Measurements from ENCODE around the gene PLN.

The PLN gene

DNA sequence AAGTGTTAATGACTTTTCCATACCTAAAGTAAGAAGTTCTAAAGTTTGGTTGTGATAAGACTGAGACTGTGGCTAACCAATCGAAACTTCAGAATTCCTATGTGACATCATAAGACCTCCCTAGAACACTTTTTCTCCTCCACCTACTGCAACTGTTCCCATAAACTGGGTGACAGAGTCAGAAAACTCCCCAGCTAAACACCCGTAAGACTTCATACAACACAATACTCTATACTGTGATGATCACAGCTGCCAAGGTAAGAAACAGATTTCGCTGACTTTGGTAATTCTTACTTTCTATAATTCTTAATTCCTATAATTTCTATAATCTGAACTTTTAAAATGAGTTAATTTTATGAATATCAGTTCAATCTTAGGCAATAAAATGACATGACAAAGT, at the start of gene PLN:
Gene PLN (plus strand): TSS at position 161 of the 400 bp plus-strand sequence. CDS start 10,626 bp downstream, outside the sequence.
- no peak for DNase-seq (ENCODE audit: low read depth)

- no peak for DNase-seq (ENCODE audit: low read depth)
Observed at GRCh38 chr6:118500130-118501015, 47.7 kb upstream of the PLN start.

DNA sequence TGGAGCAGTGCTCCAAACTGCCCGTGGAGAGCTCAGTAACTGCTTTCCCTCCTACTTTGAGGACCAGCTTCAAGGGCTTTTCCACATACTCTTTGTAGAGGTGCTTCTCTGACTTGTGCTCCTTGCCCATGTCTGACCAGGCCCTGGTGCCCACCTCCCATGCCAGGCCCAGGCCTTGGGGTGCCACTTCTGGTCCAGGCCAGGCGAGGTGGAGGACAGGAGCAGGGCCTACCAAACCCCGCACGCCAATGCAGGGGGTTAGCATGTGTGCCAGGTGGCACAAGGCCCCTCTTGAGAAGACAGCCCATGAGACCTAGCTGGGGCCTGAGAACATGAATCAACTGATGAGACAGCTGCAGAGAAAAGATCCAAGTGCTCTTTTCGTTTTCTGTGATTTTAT, 47.0 kb upstream of the PLN start:
- no peak for DNase-seq (ENCODE audit: low read depth)

DNA sequence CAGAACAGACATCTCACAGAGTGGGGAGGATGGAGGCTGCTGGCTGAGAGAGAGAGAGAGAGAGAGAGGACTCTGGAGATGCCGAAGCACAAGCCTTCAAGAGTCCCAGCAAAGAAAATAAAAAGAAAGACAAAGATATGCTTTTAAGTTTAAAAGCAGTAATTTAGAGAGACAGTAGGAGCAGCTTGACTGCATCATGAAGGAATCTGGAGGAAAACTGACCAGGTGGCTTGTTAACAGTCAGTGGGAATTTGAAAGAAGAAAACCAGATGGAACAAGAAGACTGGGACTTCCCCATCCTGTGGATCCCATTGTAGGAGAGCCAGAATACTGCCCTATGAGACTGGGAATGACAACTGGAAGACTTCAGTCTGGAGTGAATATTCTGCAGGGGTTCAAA, 46.3 kb upstream of the PLN start:
- DNase-seq (ENCODE audit: low read depth), result no peak

GRCh38 chr6:118502169-118502568, 45.9 kb upstream of the PLN start:
- no peak for DNase-seq (ENCODE audit: low read depth)

GRCh38 chr6:118504611-118505010, 43.5 kb upstream of the PLN start:
- no peak for DNase-seq (ENCODE audit: low read depth)

GRCh38 chr6:118505656-118506055, 42.4 kb upstream of the PLN start:
- DNase-seq (ENCODE audit: low read depth), result no peak

GRCh38 chr6:118506071-118506638, 41.9 kb upstream of the PLN start:
- DNase-seq (ENCODE audit: low read depth), result no peak

DNA sequence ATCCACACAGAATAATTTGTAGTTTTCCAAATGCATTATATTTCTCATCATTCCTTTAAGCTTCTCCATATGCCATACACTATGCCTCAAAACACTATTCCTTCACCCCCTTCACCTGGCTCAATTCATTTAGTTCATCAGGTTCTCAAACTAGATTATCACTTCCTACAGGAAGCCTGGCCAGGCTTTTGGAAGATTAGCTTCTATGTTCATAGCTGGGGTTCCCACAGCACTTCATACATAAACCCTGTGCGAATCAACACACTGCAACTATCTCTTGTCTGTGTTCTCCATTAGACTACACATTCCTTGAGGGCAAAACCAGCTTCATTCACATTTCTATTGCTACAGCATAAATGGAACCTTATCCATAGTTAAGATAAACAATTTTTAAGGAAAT, 40.5 kb upstream of the PLN start:
- no peak for DNase-seq (ENCODE audit: low read depth)

- no peak for DNase-seq (ENCODE audit: low read depth)
Observed at GRCh38 chr6:118509009-118509617, 39.0 kb upstream of the PLN start.

GRCh38 chr6:118511930-118512715, 36.0 kb upstream of the PLN start:
- DNase-seq (ENCODE audit: low read depth), result no peak

DNA sequence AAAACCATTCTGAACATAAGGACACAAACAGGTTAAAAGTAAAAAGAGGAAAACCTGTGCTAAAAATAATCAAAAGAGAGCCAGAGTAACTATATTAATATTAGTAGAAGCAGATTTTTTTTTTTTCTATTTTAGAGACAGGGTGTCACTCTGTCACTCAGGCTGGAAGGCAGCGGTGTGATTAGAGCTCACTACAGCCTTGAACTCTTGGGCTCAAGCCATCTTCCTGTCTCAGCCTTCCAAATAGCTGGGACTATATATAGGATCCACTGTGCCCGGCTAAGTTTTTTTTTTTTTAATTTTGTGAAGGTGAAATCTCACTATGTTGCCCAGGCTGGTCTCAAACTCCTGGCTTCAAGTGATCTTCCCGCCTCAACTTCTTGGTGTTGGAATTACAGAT, 33.4 kb upstream of the PLN start:
- DNase-seq (ENCODE audit: low read depth), result no peak

DNA sequence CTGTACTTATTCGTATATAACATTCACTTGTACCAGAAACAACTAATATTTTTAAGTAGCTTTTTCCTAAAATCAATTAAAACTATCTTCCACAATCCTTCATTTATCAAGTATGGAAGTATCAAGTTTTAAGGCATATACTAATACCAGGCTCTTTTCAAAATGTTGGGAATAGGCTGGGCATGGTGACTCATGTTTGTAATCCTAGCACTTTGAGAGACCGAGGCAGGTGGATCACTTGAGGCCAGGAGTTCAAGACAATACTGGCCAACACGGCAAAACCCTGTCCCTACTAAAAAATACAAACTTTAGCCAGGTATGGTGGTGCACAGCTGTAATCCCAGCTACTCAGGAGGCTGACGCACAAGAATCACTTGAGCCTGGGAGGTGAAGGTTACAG, 25.7 kb upstream of the PLN start:
- DNase-seq (ENCODE audit: low read depth), result no peak

- no peak for DNase-seq (ENCODE audit: low read depth)
Observed at GRCh38 chr6:118523216-118523615, 24.9 kb upstream of the PLN start.

- no peak for DNase-seq (ENCODE audit: low read depth)
Observed at GRCh38 chr6:118524686-118525085, 23.4 kb upstream of the PLN start.

- no peak for DNase-seq (ENCODE audit: low read depth)
Observed at GRCh38 chr6:118525913-118526780, 21.9 kb upstream of the PLN start.

DNA sequence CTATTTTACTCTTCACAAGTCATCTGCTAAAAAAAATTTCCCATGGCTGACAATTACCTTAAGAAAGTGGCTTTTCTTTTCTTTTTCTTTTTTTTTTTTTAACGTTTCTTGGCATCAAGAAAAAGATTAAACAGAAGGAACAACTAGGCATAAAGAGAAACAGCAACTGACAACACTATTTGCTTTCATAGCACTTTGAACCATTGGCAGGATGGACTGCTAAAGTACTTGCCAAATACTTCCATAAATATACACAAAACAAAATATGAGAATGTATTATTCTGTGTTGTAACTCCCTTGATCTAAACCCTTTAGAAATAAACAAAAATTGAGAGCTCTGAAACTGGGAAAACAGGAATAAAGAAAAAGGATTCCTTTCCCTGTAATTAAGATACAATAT, 20.0 kb upstream of the PLN start:
- DNase-seq (ENCODE audit: low read depth), result no peak

- DNase-seq (ENCODE audit: low read depth), result no peak
Observed at GRCh38 chr6:118529756-118530155, 18.3 kb upstream of the PLN start.

GRCh38 chr6:118530942-118531341, 17.2 kb upstream of the PLN start:
- DNase-seq (ENCODE audit: low read depth), result no peak

- DNase-seq (ENCODE audit: low read depth), result no peak
Observed at GRCh38 chr6:118535176-118535844, 12.8 kb upstream of the PLN start.

DNA sequence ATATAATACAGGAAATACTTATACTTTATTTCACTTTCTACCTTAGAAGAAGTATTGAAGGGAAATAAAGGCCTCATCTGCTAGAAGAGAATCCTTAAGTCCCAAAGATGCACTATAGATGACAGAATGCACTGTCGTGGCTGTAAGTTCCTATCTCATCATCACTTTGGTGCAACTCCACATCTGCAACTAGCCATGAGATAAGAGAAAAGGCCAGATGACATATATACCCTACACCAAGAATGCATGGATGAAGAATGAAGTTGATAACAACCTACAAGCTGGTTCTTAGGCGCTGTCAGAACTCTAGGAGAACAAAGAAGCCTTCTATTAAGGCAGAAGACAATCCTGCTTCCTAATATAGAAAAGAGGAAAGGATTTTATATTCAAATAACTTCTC, 11.6 kb upstream of the PLN start:
- no peak for DNase-seq (ENCODE audit: low read depth)
